Kidney epithelial cell (primary cell): ENCODE results near the gene MYO7B. TPM values are rescaled to one million over a fixed set of nuclear protein-coding genes. Genes with fewer than 3 reads are reported as not detected.

Experiments
- DNase-seq: peaks from one replicate; pipeline ENCODE4 v3.0.0-alpha.2; 2010; ENCODE audit warnings: low read depth
- H3K27me3 ChIP-seq: 2 replicates; pipeline ENCODE4 v1.6.0; 2011; ENCODE audit warnings: low read length; ENCODE audit not compliant: control insufficient read depth, insufficient read depth
- H3K36me3 ChIP-seq: 2 replicates; pipeline ENCODE4 v1.5.1; 2011; ENCODE audit warnings: low read length; ENCODE audit not compliant: control insufficient read depth, insufficient read depth
- H3K4me3 ChIP-seq: 2 replicates; pipeline ENCODE4 v1.5.1; 2011; ENCODE audit warnings: low read depth, mild to moderate bottlenecking, control low read depth, low read length
- CTCF ChIP-seq: IDR thresholded peaks from 2 replicates; pipeline ENCODE4 v1.5.1; 2011; ENCODE audit warnings: mild to moderate bottlenecking, moderate library complexity, low read length, control low read depth, inconsistent platforms; ENCODE audit not compliant: insufficient read depth, poor library complexity, severe bottlenecking
- total RNA-seq: library from RNA; depleted of rRNA; stranded (reverse); fragments of >200 nt; gene quantifications from 2 replicates; pipeline ENCODE4 v1.2.3, GENCODE V29; 2015

MYO7B gene
- total RNA-seq, 1 donor from 2014 or later = 0.50 TPM

- TF ChIP-seq CTCF = no peak
- H3K36me3 ChIP-seq = no peaks in the 10 kb centered on the region
- no peaks in the 10 kb centered on the region for H3K27me3 ChIP-seq
- H3K4me3 ChIP-seq = no peak overlapping the region
- no peak for DNase-seq
These were observed 42.0 kb downstream of the MYO7B start for GRCh38 chr2:127577503-127577902.

GRCh38 chr2:127577973-127578372, 42.5 kb downstream of the MYO7B start:
- Histone ChIP-seq H3K27me3 (no peaks in the 10 kb centered on the region), H3K4me3 (no peak overlapping the region), H3K36me3 (no peaks in the 10 kb centered on the region)
- no peak for TF ChIP-seq CTCF
- DNase-seq = no peak

GRCh38 chr2:127578411-127578810, 42.9 kb downstream of the MYO7B start:
- no peak for DNase-seq
- no peak for TF ChIP-seq CTCF
- Histone ChIP-seq H3K27me3 (no peaks in the 10 kb centered on the region), H3K36me3 (no peaks in the 10 kb centered on the region), H3K4me3 (no peak overlapping the region)

- H3K36me3 ChIP-seq = no peaks in the 10 kb centered on the region
- no peak for DNase-seq
- H3K27me3 ChIP-seq = no peaks in the 10 kb centered on the region
- no peak overlapping the region for H3K4me3 ChIP-seq
- no peak for TF ChIP-seq CTCF
These were observed 43.7 kb downstream of the MYO7B start for GRCh38 chr2:127579231-127579630.

- H3K27me3 ChIP-seq = no peaks in the 10 kb centered on the region
- H3K4me3 ChIP-seq = no peak overlapping the region
- no peaks in the 10 kb centered on the region for H3K36me3 ChIP-seq
- TF ChIP-seq CTCF = no peak
- no peak for DNase-seq
These were observed 44.9 kb downstream of the MYO7B start for GRCh38 chr2:127580167-127581049.

GRCh38 chr2:127581050-127581345, 45.5 kb downstream of the MYO7B start:
- no peaks in the 10 kb centered on the region for H3K36me3 ChIP-seq
- no peak for TF ChIP-seq CTCF
- DNase-seq = no peak
- no peaks in the 10 kb centered on the region for H3K27me3 ChIP-seq
- H3K4me3 ChIP-seq = no peak overlapping the region
